ENCODE data around the gene DYNC2H1. TPM values are rescaled to one million over a fixed set of nuclear protein-coding genes. Genes with fewer than 3 reads are reported as not detected.

Gene DYNC2H1
- total RNA-seq, 1 donor from 2014 or later: 94.2 TPM

DNA sequence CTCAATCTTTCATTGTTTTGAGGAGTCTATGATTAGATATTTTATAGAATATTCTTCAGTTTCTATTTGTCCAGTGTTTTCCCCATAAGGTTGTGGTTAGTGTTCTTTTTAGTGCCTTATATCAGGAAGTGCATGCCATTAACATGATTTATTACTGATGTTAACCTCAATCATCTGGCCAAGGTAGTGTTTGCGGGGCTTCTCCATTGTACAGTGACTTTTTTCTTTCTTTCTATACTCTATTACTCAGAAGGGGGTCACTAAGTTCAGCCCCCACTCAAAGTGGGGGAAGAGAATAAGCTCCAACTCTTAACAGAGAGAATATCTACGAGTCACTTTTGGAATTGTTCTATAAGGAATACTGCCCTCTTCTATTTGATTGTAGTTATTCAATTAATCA, 415.8 kb downstream of the DYNC2H1 start:
- FAIRE-seq (no peak), DNase-seq (ENCODE audit: low spot score in 2 of 2) (no peak)

DNA sequence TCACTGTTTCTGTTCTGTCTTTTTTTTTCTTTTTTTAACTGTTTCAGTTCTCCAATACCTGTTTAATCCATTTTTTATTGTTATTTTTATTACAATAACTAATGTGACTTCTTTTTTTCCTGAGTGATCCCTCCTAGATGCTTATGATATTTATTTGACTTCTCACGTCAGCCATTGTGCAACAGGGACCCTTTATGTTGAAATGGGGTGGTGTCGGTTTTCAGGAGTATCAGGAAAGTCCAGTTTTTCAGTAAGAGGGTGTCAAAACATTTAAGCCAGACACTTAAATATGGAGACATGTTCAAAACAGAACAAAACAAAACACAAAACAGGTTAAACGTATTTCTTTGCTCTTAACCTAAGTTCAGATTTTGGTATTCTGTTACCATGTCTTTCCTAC, 418.8 kb downstream of the DYNC2H1 start:
- DNase-seq (ENCODE audit: low spot score in 2 of 2) (no peak), FAIRE-seq (no peak)

DNA sequence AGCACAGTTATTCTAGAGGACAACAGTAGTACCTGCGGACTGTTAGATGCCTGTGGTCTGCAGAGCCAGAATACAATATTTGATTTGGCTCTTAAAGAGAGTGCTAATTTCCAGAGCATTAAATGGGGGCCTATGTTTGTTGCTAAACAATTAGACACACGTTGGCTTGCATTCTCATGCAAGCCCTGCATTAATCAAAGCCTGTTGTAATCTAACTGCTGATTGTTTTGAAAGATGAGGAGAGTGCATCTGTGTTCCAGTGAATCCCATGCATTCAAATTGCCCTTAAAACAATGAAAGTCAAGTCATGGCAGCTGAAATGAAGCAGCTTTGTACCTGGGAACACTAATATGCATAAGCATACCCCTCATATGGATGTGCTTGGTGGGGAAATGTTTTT, 419.4 kb downstream of the DYNC2H1 start:
- no peak for FAIRE-seq

DNA sequence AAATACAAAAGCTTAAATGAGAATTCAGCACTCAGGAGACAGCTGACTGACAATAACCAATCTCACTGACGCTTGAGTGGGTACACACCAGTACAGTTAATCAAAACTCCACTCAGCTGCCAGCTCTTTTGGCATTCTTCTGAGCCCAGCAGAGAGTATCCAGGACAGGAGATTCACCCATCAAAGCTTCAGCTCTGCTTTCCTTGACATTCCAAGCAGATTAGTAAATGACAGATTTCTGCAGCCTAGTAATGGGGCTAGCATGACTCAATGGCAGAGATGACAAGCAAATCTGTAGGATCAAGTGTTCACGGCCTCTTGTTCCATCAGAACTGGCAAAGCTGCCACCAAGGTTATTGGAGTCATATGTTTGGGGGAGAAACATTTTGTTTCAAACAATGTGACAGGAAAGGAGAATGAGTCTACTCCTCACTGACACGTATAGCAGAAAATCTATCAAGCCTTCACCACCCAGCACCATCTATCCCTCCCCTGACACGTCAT, 420.0 kb downstream of the DYNC2H1 start:
- DNase-seq (ENCODE audit: low spot score in 2 of 2) (no peak), FAIRE-seq (no peak)

More for the DNA sequence above, 419.4 kb downstream of the DYNC2H1 start:
- no peak for DNase-seq (ENCODE audit: low spot score in 2 of 2)

Small RNA genes within 50 kb of the gene (small RNA-seq; reads per million reads assigned to genes)
- gene AP003461.1: not detected

Other genes with a start within 250 kb of the DYNC2H1 start
- gene MMP12, start 234.4 kb upstream of the DYNC2H1 start, total RNA-seq: not detected
- not detected for gene MMP13, start 153.7 kb upstream of the DYNC2H1 start, total RNA-seq
- gene DCUN1D5, start 17.3 kb upstream of the DYNC2H1 start, total RNA-seq: 55.8 TPM

Measured in frontal cortex (tissue), 4 donors.